Left hindlimb (tissue), 1 donor: ENCODE data around the gene RNF220.

Source experiments
- DNase-seq: peaks from one replicate; pipeline ENCODE4 v3.0.0-alpha.2; 2018

The RNF220 gene

GRCh38 chr1:44616284-44616990 is 211.4 kb downstream of the RNF220 start:
- no peak for DNase-seq

GRCh38 chr1:44616991-44617702 is 212.1 kb downstream of the RNF220 start:
- no peak for DNase-seq

DNA sequence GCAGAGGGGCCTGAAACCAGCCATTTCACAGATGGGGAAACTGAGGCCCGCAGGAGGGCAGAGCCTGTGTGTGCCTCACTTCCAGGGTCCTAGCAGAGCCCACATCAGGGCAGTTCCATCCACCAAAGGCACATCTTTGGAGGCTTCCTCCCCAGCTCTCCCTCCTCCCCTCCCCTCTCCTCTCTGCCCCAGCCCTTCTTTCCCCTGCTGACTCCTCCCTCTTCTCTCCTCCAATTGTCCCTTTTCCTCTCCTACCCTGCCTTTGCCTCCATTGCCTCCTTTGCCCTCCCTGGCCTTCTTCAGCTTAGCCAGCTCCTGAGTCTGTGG is 212.6 kb downstream of the RNF220 start:
- no peak for DNase-seq

- no peak for DNase-seq
Observed at GRCh38 chr1:44619261-44619900, 214.3 kb downstream of the RNF220 start.

GRCh38 chr1:44620072-44620471 is 215.0 kb downstream of the RNF220 start:
- no peak for DNase-seq

- no peak for DNase-seq
Observed at GRCh38 chr1:44621841-44622286, 216.8 kb downstream of the RNF220 start.

GRCh38 chr1:44624268-44624901 is 219.3 kb downstream of the RNF220 start:
- DNase-seq = no peak

GRCh38 chr1:44625348-44625747 is 220.3 kb downstream of the RNF220 start:
- DNase-seq = no peak

DNA sequence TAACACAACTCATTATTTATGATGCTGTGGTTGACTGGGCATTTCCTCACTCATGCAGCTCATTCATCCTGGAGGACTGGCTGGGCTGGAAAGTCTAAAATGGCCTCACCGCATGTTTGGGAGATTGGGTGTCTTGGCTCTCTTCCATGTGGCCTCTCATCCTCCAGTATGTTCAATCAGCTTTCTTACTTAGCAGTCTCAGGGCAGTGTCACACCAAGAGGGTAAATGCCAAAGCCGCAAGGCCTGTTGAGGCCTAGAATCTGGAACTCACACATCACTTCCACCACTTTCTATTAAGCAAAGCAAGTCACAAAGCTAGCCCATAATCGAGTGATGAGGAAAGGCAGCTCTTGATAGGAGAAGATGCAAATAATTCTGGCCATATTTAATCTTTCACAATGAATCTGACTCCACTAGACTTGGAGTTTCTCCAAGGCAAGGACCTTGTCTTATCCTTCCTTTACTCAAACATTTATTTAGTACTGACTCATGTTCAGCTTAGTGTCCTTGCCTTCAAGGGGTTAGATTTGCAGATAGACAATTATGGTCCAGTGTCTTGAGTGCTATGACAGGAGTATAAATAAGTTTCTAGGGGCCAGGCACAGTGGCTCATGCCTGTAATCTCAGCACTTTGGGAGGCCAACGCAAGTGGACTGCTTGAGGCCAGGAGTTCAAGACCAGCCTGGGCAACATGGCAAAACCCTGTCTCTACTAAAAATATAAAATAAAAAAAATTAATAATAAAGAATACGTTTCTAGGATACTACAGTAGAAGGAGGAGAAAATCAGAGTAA is 224.1 kb downstream of the RNF220 start:
- DNase-seq = no peak

DNA sequence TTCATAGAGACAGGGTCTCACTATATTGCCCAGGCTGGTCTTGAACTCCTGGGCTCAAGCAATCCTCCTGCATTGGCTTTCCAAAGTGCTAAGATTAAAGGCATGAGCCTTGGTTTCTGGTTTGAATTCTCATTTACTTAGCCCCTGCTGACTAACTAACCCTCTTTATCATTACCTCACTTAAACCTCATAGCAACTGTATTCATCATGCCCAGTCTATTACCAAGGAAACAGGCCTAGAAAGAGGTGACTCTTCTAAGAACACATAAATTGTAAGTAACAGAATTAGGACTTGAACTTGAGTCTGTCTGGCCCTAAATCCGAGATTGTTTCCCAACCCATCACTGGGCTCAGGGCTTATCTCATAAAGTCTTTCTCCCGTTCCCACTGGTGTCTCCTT is 225.1 kb downstream of the RNF220 start:
- no peak for DNase-seq

DNA sequence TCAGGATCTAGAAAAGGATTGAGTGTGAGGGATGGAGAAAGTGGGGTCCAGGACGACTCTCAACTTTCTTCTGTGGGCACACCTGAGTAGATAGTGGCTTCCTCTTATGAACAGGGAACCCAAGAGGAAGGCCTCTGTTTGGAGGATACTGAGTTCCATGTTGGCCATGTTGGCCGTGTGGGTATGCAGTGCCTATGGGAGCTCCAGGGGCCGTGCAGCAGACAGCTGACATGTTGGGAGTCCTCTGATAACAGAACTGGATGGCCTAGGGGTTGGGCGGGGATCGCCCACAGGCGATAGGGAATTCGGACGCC is 226.2 kb downstream of the RNF220 start:
- no peak for DNase-seq

GRCh38 chr1:44631647-44632539 is 226.8 kb downstream of the RNF220 start:
- peak; percentile 93 for DNase-seq

GRCh38 chr1:44632598-44632997 is 227.5 kb downstream of the RNF220 start:
- DNase-seq = no peak

DNA sequence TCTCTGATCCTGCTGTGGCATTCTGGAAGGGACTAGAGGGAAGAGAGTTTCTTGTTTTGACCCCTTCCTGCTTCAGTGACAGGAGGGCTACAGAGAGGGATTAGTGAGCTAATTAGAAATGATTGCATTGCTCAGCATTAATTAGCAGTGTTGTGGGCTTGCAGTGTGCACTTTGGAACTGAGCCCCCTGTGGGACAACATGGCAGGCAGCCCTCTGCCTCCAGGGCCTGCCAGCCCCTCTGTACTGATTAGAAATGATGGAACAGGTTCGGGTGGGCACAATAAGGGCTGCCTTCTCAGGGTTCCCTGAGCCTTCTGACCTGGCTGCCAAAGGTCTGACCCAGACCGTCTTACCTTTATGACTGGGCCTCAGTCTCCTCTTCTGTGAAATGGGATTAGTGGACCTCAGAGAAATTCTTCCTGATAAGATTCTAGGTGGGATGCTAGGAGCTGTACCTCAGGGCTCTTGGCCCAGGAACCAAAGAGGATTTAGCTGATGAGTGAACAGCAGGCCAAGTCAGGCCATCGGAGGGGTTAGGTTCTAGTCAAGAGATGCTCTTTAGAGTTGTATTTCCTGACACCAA is 229.6 kb downstream of the RNF220 start:
- no peak for DNase-seq

DNA sequence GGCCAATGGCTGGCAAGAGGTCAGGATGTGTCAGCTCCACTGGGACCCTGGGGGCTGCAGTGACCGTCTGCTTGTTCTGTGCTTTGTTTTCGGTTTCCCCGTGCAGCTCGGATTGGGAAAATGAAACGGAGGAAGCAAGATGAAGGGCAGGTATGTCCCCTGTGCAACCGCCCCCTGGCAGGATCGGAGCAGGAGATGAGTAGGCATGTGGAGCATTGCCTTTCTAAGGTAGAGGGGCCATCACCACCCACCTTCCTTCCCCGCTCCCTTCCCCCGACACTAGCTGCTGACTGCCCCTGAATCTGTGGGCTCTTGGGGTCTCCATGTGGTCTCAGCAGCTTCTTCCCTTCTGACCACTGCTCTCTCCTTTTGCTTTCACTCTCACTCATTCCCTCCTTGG is 230.4 kb downstream of the RNF220 start:
- peak; percentile 11 for DNase-seq

DNA sequence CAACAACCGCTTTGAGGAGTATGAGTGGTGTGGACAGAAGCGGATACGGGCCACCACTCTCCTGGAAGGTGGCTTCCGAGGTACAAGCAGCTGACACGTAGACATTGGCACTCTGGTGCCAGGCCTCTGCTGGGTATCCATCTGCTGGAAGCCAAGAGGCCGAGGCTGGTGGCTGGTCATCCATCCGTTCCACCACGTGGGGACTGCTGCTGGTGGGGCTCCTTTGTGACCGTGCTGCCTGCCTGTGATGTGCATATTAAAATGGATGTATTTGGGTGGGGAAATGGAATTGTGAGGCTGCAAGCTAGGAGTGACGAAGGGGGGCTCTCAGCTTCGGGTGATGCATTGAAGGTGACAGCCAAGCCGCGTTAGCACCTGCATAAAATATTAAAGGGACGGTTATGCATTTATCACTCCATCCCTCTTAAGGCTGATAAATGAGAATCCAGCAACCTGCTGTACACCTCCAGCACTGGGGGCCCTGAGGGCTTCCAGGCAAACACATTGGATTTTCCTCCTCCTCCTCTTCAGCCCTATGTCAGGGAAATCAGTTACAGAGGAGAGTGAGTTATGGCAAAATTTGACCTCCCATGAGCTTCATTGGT is 231.1 kb downstream of the RNF220 start:
- peak; percentile 25 for DNase-seq

GRCh38 chr1:44636688-44637598 is 231.9 kb downstream of the RNF220 start:
- no peak for DNase-seq

GRCh38 chr1:44637702-44638411 is 232.8 kb downstream of the RNF220 start:
- DNase-seq = no peak

- DNase-seq = no peak
Observed at GRCh38 chr1:44640200-44640853, 235.3 kb downstream of the RNF220 start.
